Measurements from ENCODE around the gene GOLGA6C. TPM values are rescaled to one million over a fixed set of nuclear protein-coding genes. Genes with fewer than 3 reads are reported as not detected.
"Not testable (repeated sequence)": the region's sequence is repeated elsewhere in the genome, so short reads cannot be mapped to it uniquely, and the experiment has no call there.

GOLGA6C gene
- total and polyA plus RNA-seq, 2 donors (not counting 3 experiments of a cell fraction or from before 2014, with no cell fraction given), result not detected

GRCh38 chr15:75273751-75274359 is 15.7 kb downstream of the GOLGA6C start:
- dilution Hi-C loops (cut with MboI; ENCODE audit: extremely low pct_ligation_motif_present, low sequenced_read_pairs); H2AFZ ChIP-seq (ENCODE audit: low read depth, low read length); H3K27ac ChIP-seq (ENCODE audit: insufficient read depth, low read depth, low read length); POLR2A ChIA-PET; H3K9me1 ChIP-seq (replicated peaks; ENCODE audit: control insufficient read depth, extremely low read depth, insufficient read depth, low read length); H3K79me2 ChIP-seq (ENCODE audit: control insufficient read depth, insufficient read depth, low read length); H3K9ac ChIP-seq (replicated peaks; ENCODE audit: extremely low read depth, insufficient read depth, low read length); DNase-seq (ENCODE audit: low read depth, low spot score); H3K4me3 ChIP-seq (replicated peaks in 1 of 3; ENCODE audit: insufficient read depth in 1 of 3, low read depth in 1 of 3, low read length in 3 of 3); BruUV-seq (replicated peaks); H3K9me3 ChIP-seq (replicated peaks; ENCODE audit: control insufficient read depth, insufficient read depth, low read length); H3K4me1 ChIP-seq (ENCODE audit: control insufficient read depth, extremely low read depth, insufficient read depth, low read length); H4K20me1 ChIP-seq (replicated peaks; ENCODE audit: control insufficient read depth, extremely low read depth, insufficient read depth, low read length); H3K36me3 ChIP-seq (ENCODE audit: control insufficient read depth in 2 of 2, extremely low read depth in 1 of 2, insufficient read depth in 2 of 2, low read length in 2 of 2); FAIRE-seq; H3K4me2 ChIP-seq (ENCODE audit: insufficient read depth, low read length); H3K27me3 ChIP-seq (ENCODE audit: control insufficient read depth in 2 of 2, insufficient read depth in 2 of 2, low read length in 2 of 2): not testable (repeated sequence)
- CTCF ChIA-PET, result interaction anchor here (0.9 kb wide), 1 partner anchor 966 kb away, joined by 3 read pairs; no protein-coding TSS in a partner anchor
- intact Hi-C loops (cut with micrococcal nuclease), result loop anchor here (10.0 kb wide), 1 partner anchor 249 kb away; the partner anchor contains the start of gene PPCDC

GRCh38 chr15:75274509-75275107 is 16.5 kb downstream of the GOLGA6C start:
- CTCF ChIA-PET, result interaction anchor here (0.8 to 0.9 kb wide), 3 partner anchors 245 to 1302 kb away, joined by 3 to 5 read pairs (median 3); no protein-coding TSS in a partner anchor
- intact Hi-C loops (cut with micrococcal nuclease), result loop anchor here (10.0 kb wide), 1 partner anchor 250 kb away; the partner anchor contains the start of gene PPCDC
- H3K79me2 ChIP-seq (ENCODE audit: control insufficient read depth, insufficient read depth, low read length); H4K20me1 ChIP-seq (replicated peaks; ENCODE audit: control insufficient read depth, extremely low read depth, insufficient read depth, low read length); H3K27me3 ChIP-seq (ENCODE audit: control insufficient read depth in 2 of 2, insufficient read depth in 2 of 2, low read length in 2 of 2); H3K4me2 ChIP-seq (ENCODE audit: insufficient read depth, low read length); H3K27ac ChIP-seq (ENCODE audit: insufficient read depth, low read depth, low read length); dilution Hi-C loops (cut with MboI; ENCODE audit: extremely low pct_ligation_motif_present, low sequenced_read_pairs); H3K36me3 ChIP-seq (ENCODE audit: control insufficient read depth in 2 of 2, extremely low read depth in 1 of 2, insufficient read depth in 2 of 2, low read length in 2 of 2); H3K4me3 ChIP-seq (replicated peaks in 1 of 3; ENCODE audit: insufficient read depth in 1 of 3, low read depth in 1 of 3, low read length in 3 of 3); H3K9ac ChIP-seq (replicated peaks; ENCODE audit: extremely low read depth, insufficient read depth, low read length); BruUV-seq (replicated peaks); H3K4me1 ChIP-seq (ENCODE audit: control insufficient read depth, extremely low read depth, insufficient read depth, low read length); H2AFZ ChIP-seq (ENCODE audit: low read depth, low read length); POLR2A ChIA-PET; H3K9me1 ChIP-seq (replicated peaks; ENCODE audit: control insufficient read depth, extremely low read depth, insufficient read depth, low read length); H3K9me3 ChIP-seq (replicated peaks; ENCODE audit: control insufficient read depth, insufficient read depth, low read length): not testable (repeated sequence)
- peak; percentile 8 to 30 for TF ChIP-seq CTCF (IDR thresholded peaks at IDR 0.05; ENCODE audit: extremely low read depth in 1 of 2, insufficient read depth in 1 of 2, low read depth in 1 of 2, low read length in 2 of 2)
- FAIRE-seq (peak; percentile 93), DNase-seq (ENCODE audit: low read depth, low spot score) (peak; percentile 16)

GRCh38 chr15:75275617-75276016 is 17.5 kb downstream of the GOLGA6C start:
- H3K4me1 ChIP-seq (ENCODE audit: control insufficient read depth, extremely low read depth, insufficient read depth, low read length); H2AFZ ChIP-seq (ENCODE audit: low read depth, low read length); DNase-seq (ENCODE audit: low read depth, low spot score); H3K9ac ChIP-seq (replicated peaks; ENCODE audit: extremely low read depth, insufficient read depth, low read length); H4K20me1 ChIP-seq (replicated peaks; ENCODE audit: control insufficient read depth, extremely low read depth, insufficient read depth, low read length); H3K9me1 ChIP-seq (replicated peaks; ENCODE audit: control insufficient read depth, extremely low read depth, insufficient read depth, low read length); POLR2A ChIA-PET; H3K4me2 ChIP-seq (ENCODE audit: insufficient read depth, low read length); H3K9me3 ChIP-seq (replicated peaks; ENCODE audit: control insufficient read depth, insufficient read depth, low read length); H3K27ac ChIP-seq (ENCODE audit: insufficient read depth, low read depth, low read length); H3K79me2 ChIP-seq (ENCODE audit: control insufficient read depth, insufficient read depth, low read length); FAIRE-seq; dilution Hi-C loops (cut with MboI; ENCODE audit: extremely low pct_ligation_motif_present, low sequenced_read_pairs); H3K36me3 ChIP-seq (ENCODE audit: control insufficient read depth in 2 of 2, extremely low read depth in 1 of 2, insufficient read depth in 2 of 2, low read length in 2 of 2); BruUV-seq (replicated peaks); H3K4me3 ChIP-seq (replicated peaks in 1 of 3; ENCODE audit: insufficient read depth in 1 of 3, low read depth in 1 of 3, low read length in 3 of 3); CTCF ChIA-PET; H3K27me3 ChIP-seq (ENCODE audit: control insufficient read depth in 2 of 2, insufficient read depth in 2 of 2, low read length in 2 of 2): not testable (repeated sequence)
- intact Hi-C loops (cut with micrococcal nuclease), result loop anchor here (10.0 kb wide), 1 partner anchor 251 kb away; the partner anchor contains the start of gene PPCDC
